Gastrocnemius medialis (tissue), 4 donors: Measurements from ENCODE around the gene CACNA1B.
"Not testable (repeated sequence)": the region's sequence is repeated elsewhere in the genome, so short reads cannot be mapped to it uniquely, and the experiment has no call there.

ENCODE experiments used
- CTCF ChIP-seq, 5 experiments: fragments of 450-650 bp in 3 of 5; fragments of 200-600 bp in 2 of 5; sonication (generic) in 2 of 5; IDR thresholded peaks in 4 of 5; conservative IDR thresholded peaks in 1 of 5; 1 replicate in 4 of 5; 2 replicates in 1 of 5; pipeline ENCODE4 v1.5.1; 2016 to 2019; ENCODE audit warnings: antibody characterized with exemption in 5 of 5, mild to moderate bottlenecking in 3 of 5, moderate library complexity in 3 of 5
- POLR2A ChIP-seq, 2 donors: fragments of 450-650 bp; IDR thresholded peaks; one replicate each; pipeline ENCODE4 v1.6.1; 2017; ENCODE audit warnings: antibody characterized with exemption in 2 of 2, mild to moderate bottlenecking in 2 of 2, moderate library complexity in 2 of 2

GRCh38 chr9:138113701-138114325 lies 236.2 kb downstream of the CACNA1B start:
- TF ChIP-seq POLR2A (IDR thresholded peaks at IDR 0.05); CTCF (IDR thresholded peaks at IDR 0.05 in 4 of 5, conservative IDR thresholded peaks at IDR 0.05 in 1 of 5): not testable (repeated sequence)
